Mononuclear cell (primary cell): ENCODE data around the gene WNK2. TPM values are rescaled to one million over a fixed set of nuclear protein-coding genes. Genes with fewer than 3 reads are reported as not detected.

ENCODE experiments used
- H3K27me3 ChIP-seq: 2 replicates; pipeline ENCODE4 v1.6.0; 2011; ENCODE audit warnings: low read length, control low read depth; ENCODE audit not compliant: insufficient read depth
- H3K4me1 ChIP-seq: 2 replicates; pipeline ENCODE4 v1.5.1; 2011; ENCODE audit warnings: mild to moderate bottlenecking, low read length, control low read depth; ENCODE audit not compliant: insufficient read depth
- H3K4me3 ChIP-seq: 2 replicates; pipeline ENCODE4 v1.5.1; 2011; ENCODE audit warnings: mild to moderate bottlenecking, low read length, moderate library complexity
- H3K9me3 ChIP-seq: 2 replicates; pipeline ENCODE4 v1.5.1; 2011; ENCODE audit warnings: low read depth, mild to moderate bottlenecking, control low read depth, low read length
- total RNA-seq: library from RNA; depleted of rRNA; stranded (reverse); fragments of >200 nt; gene quantifications from one replicate; pipeline ENCODE4 v1.2.3, GENCODE V29; 2012

Gene WNK2
- total RNA-seq, 1 donor = 0.10 TPM

- H3K27me3 ChIP-seq = peaks cover 4% of the 10 kb centered on the region
- no peak overlapping the region for H3K4me3 ChIP-seq
- no peaks in the 10 kb centered on the region for H3K9me3 ChIP-seq
- peaks cover 24% of the 10 kb centered on the region for H3K4me1 ChIP-seq
These were observed 84.8 kb downstream of the WNK2 start for GRCh38 chr9:93268551-93269314.

GRCh38 chr9:93270976-93271375, 87.0 kb downstream of the WNK2 start:
- H3K9me3 ChIP-seq = no peaks in the 10 kb centered on the region
- no peak overlapping the region for H3K4me3 ChIP-seq
- peaks cover 10% of the 10 kb centered on the region for H3K27me3 ChIP-seq
- peaks cover 24% of the 10 kb centered on the region for H3K4me1 ChIP-seq

GRCh38 chr9:93276973-93277372, 93.0 kb downstream of the WNK2 start:
- H3K27me3 ChIP-seq = peaks cover 33% of the 10 kb centered on the region
- no peaks in the 10 kb centered on the region for H3K9me3 ChIP-seq
- no peaks in the 10 kb centered on the region for H3K4me1 ChIP-seq
- no peak overlapping the region for H3K4me3 ChIP-seq

DNA sequence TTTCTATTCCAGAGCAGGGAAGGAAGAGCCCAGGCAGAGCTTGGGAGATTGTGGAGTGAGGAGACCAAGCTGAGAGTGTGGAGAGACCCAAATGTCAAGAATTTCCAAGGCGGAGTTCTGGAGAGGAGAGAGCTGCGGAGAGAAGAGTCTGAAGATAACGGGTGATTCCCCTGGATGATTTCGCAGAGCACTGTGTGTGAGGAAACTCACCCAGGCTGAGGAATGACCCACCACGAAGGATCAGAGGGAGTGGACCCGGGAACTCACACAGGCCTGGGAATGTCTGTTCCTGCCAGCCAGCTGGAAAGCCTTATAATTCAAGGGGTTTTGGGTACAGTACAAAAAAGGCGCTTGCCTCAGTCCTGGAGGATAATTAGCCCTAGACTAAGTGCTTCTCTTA, 94.2 kb downstream of the WNK2 start:
- peaks cover 36% of the 10 kb centered on the region for H3K27me3 ChIP-seq
- no peak overlapping the region for H3K4me3 ChIP-seq
- H3K9me3 ChIP-seq = no peaks in the 10 kb centered on the region
- no peaks in the 10 kb centered on the region for H3K4me1 ChIP-seq

DNA sequence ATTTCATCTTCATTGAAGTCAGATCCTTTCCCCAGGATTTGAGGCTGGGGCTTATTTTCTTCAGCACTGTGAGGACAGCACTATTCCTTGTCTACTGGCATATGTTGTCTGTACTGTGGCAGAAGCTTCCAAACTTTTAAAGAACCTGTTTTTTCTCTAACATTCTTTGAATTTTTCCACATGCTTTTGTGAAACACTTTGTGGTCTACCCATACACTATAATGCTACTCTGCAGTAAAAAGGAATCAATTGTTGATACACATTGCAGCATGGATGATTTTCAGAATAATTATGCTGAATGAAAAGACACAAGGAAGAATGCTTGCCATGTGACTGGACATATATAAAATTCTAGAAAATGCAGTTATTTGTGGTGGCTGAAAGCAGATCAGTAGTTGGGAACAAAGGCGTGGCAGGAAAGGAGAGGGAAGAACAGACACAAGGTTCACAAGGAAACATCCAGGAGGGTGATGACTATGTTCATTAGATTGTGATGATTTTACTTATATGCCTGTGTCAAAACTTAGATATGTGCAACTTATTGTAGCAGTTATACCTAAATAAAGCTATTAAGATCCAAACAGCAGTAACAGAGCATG, 96.8 kb downstream of the WNK2 start:
- Histone ChIP-seq H3K4me3 (no peak overlapping the region), H3K9me3 (no peaks in the 10 kb centered on the region), H3K4me1 (no peaks in the 10 kb centered on the region), H3K27me3 (peaks cover 38% of the 10 kb centered on the region)

- no peaks in the 10 kb centered on the region for H3K4me1 ChIP-seq
- no peaks in the 10 kb centered on the region for H3K9me3 ChIP-seq
- H3K27me3 ChIP-seq = peaks cover 19% of the 10 kb centered on the region
- H3K4me3 ChIP-seq = no peak overlapping the region
These were observed 102.6 kb downstream of the WNK2 start for GRCh38 chr9:93286252-93287188.

GRCh38 chr9:93287189-93287552, 103.2 kb downstream of the WNK2 start:
- Histone ChIP-seq H3K4me1 (no peaks in the 10 kb centered on the region), H3K4me3 (no peak overlapping the region), H3K27me3 (peaks cover 12% of the 10 kb centered on the region), H3K9me3 (no peaks in the 10 kb centered on the region)

- Histone ChIP-seq H3K4me3 (no peak overlapping the region), H3K9me3 (no peaks in the 10 kb centered on the region), H3K4me1 (no peaks in the 10 kb centered on the region), H3K27me3 (peaks cover 12% of the 10 kb centered on the region)
These were observed 103.7 kb downstream of the WNK2 start for GRCh38 chr9:93287593-93287992.

DNA sequence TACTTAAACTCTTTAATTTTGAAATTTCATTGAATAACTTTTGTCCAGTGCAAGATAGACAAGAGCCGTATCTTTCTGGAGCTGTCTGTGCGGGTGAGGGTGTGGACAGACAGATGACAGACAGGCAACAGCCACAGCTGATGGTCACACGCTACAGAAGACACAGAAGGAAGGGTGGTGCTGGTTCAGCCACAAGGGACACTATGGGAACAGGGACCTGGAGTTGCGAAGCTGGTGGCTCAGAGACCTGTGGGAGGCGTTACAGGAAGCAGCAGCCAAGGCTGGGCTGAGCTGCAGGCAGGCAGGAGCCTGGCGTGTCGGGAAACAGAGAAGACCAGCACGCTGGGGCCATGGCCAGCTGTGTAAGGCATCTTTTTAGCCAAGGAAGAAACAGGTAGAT, 104.4 kb downstream of the WNK2 start:
- H3K4me3 ChIP-seq = no peak overlapping the region
- peaks cover 10% of the 10 kb centered on the region for H3K27me3 ChIP-seq
- no peaks in the 10 kb centered on the region for H3K9me3 ChIP-seq
- H3K4me1 ChIP-seq = no peaks in the 10 kb centered on the region

DNA sequence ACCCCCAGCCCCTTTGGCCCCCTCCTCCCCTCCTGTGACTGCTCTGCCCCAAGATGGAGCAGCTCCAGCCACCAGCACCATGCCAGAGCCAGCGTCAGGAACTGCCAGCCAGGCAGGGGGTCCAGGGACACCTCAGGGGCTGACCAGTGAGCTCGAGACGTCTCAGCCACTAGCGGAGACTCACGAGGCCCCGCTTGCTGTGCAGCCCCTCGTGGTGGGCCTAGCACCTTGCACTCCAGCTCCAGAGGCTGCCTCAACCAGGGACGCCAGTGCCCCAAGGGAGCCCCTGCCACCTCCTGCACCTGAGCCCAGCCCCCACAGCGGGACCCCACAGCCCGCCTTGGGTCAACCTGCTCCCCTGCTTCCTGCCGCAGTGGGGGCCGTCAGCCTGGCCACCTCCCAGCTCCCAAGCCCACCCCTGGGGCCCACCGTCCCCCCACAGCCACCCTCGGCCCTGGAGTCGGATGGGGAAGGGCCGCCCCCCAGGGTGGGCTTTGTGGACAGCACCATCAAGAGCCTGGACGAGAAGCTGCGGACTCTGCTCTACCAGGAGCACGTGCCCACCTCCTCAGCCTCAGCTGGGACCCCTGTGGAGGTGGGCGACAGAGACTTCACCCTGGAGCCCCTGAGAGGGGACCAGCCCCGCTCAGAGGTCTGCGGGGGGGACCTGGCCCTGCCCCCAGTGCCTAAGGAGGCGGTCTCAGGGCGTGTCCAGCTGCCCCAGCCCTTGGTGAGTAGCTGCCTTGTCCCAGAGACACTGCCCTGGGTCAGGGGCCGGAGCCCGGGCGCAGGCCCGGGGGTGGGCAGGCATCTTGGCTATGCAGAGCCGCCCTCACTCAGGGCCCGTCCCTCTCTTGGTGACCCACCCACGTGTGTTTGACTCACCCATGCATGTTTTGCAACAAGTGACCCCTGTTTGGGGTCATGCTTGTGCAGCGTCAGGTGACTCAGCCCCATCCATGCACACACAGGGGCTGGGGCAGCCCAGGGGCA, 105.2 kb downstream of the WNK2 start:
- Histone ChIP-seq H3K4me3 (no peak overlapping the region), H3K27me3 (peaks cover 3% of the 10 kb centered on the region), H3K4me1 (no peaks in the 10 kb centered on the region), H3K9me3 (no peaks in the 10 kb centered on the region)

- H3K9me3 ChIP-seq = no peaks in the 10 kb centered on the region
- H3K4me1 ChIP-seq = no peaks in the 10 kb centered on the region
- no peaks in the 10 kb centered on the region for H3K27me3 ChIP-seq
- no peak overlapping the region for H3K4me3 ChIP-seq
These were observed 106.8 kb downstream of the WNK2 start for GRCh38 chr9:93290495-93291434.

DNA sequence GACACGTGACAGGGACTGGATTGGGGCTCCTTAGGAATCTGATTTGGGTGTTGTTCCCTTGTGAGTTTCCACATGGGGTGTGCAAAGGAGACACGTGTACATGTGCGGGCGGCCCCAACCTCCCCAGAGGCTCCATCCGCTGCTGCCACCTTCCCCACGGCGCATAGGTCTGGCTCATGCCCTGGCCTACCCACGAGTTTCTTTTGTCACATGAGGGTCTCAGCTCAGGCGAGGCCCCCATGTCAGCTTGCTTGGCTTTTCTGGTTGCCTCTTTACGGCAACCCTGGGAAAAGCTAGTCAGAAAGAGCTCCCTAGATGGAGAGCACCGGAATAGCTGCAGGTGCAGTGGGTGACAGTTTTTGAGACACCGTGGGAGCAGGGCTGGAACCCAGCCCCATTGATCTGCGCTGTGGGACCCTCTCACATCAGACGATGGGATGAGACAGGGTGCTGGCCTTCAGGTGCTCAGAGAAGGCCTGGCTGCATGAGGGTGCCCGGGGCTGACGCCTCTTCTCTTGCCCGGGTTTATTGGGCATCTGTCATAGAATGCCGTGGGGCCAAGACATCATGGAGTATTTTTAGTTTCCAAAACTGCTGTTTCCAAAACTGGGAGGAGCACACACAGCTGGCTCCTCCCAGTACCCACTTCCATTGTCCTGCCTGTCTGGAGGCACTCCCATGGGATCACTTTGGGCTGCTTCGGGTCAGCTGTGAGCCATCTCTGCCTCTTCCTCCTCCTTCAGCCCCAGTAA, 107.8 kb downstream of the WNK2 start:
- H3K9me3 ChIP-seq = no peaks in the 10 kb centered on the region
- no peaks in the 10 kb centered on the region for H3K4me1 ChIP-seq
- H3K4me3 ChIP-seq = no peak overlapping the region
- H3K27me3 ChIP-seq = no peaks in the 10 kb centered on the region

- H3K9me3 ChIP-seq = no peaks in the 10 kb centered on the region
- H3K4me3 ChIP-seq = no peak overlapping the region
- H3K27me3 ChIP-seq = no peaks in the 10 kb centered on the region
- no peaks in the 10 kb centered on the region for H3K4me1 ChIP-seq
These were observed 108.3 kb downstream of the WNK2 start for GRCh38 chr9:93292288-93292615.
